ENCODE measurements around the gene CRYBG1. TPM values are rescaled to one million over a fixed set of nuclear protein-coding genes. Genes with fewer than 3 reads are reported as not detected.

CRYBG1 gene
- polyA plus RNA-seq, 1 donor (not counting 4 experiments of a cell fraction or from before 2014, with no cell fraction given): 54.7 TPM

GRCh38 chr6:106555767-106556166, 195.2 kb downstream of the CRYBG1 start:
- dilution Hi-C loops (cut with MboI; ENCODE audit: extremely low pct_ligation_motif_present, low sequenced_read_pairs): no loop called here
- H3K4me3 ChIP-seq (ENCODE audit: control insufficient read depth in 2 of 3, extremely low read depth in 1 of 3, insufficient read depth in 2 of 3, low read depth in 1 of 3, low read length in 3 of 3): no peak overlapping the region
- H2AFZ ChIP-seq (ENCODE audit: control insufficient read depth, low read length): no peak overlapping the region
- peaks cover 15 to 40% of the 10 kb centered on the region in 2 experiments for H3K36me3 ChIP-seq (ENCODE audit: control insufficient read depth in 2 of 2, extremely low read depth in 1 of 2, insufficient read depth in 2 of 2, low read length in 2 of 2)
- DNase-seq (ENCODE audit: low read depth, low spot score) (no peak), FAIRE-seq (no peak)
- peaks cover 4% of the 10 kb centered on the region for H3K4me1 ChIP-seq (ENCODE audit: control insufficient read depth, extremely low read depth, insufficient read depth, low read length)
- H3K27ac ChIP-seq (ENCODE audit: control insufficient read depth, insufficient read depth, low read length): no peak overlapping the region
- H3K27me3 ChIP-seq (ENCODE audit: control insufficient read depth, extremely low read depth, insufficient read depth, low read length): no peaks in the 10 kb centered on the region
- TF ChIP-seq, protein P1, sequence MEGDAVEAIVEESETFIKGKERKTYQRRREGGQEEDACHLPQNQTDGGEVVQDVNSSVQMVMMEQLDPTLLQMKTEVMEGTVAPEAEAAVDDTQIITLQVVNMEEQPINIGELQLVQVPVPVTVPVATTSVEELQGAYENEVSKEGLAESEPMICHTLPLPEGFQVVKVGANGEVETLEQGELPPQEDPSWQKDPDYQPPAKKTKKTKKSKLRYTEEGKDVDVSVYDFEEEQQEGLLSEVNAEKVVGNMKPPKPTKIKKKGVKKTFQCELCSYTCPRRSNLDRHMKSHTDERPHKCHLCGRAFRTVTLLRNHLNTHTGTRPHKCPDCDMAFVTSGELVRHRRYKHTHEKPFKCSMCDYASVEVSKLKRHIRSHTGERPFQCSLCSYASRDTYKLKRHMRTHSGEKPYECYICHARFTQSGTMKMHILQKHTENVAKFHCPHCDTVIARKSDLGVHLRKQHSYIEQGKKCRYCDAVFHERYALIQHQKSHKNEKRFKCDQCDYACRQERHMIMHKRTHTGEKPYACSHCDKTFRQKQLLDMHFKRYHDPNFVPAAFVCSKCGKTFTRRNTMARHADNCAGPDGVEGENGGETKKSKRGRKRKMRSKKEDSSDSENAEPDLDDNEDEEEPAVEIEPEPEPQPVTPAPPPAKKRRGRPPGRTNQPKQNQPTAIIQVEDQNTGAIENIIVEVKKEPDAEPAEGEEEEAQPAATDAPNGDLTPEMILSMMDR (optimal IDR thresholded peaks at IDR 0.05 in 1 of 3, IDR thresholded peaks at IDR 0.05 in 1 of 3, conservative IDR thresholded peaks at IDR 0.05 in 1 of 3; ENCODE audit: extremely low read depth in 1 of 3, insufficient read depth in 2 of 3, low read length in 3 of 3): no peak
- no peak for TF ChIP-seq EZH2 (IDR thresholded peaks at IDR 0.05; ENCODE audit: low read length)
- H3K9me3 ChIP-seq (ENCODE audit: control insufficient read depth, low read depth, low read length): no peaks in the 10 kb centered on the region
- H3K79me2 ChIP-seq (ENCODE audit: control insufficient read depth, insufficient read depth, low read length): peaks cover 5% of the 10 kb centered on the region
- no peaks in the 10 kb centered on the region for H4K20me1 ChIP-seq (ENCODE audit: control insufficient read depth, extremely low read depth, insufficient read depth, low read length)
- H3K9me1 ChIP-seq (ENCODE audit: control insufficient read depth, extremely low read depth, insufficient read depth, low read length): no peaks in the 10 kb centered on the region
- H3K4me2 ChIP-seq (ENCODE audit: control insufficient read depth, extremely low read depth, insufficient read depth, low read depth, low read length): no peak overlapping the region
- H3K9ac ChIP-seq (ENCODE audit: control insufficient read depth, extremely low read depth, insufficient read depth, low read length): no peak overlapping the region

GRCh38 chr6:106556368-106556960, 195.9 kb downstream of the CRYBG1 start:
- DNase-seq (ENCODE audit: low read depth, low spot score): no peak
- Histone ChIP-seq H3K36me3 (ENCODE audit: control insufficient read depth in 2 of 2, extremely low read depth in 1 of 2, insufficient read depth in 2 of 2, low read length in 2 of 2) (peaks cover 13 to 34% of the 10 kb centered on the region in 2 experiments), H4K20me1 (ENCODE audit: control insufficient read depth, extremely low read depth, insufficient read depth, low read length) (no peaks in the 10 kb centered on the region), H3K9ac (ENCODE audit: control insufficient read depth, extremely low read depth, insufficient read depth, low read length) (no peak overlapping the region), H3K27ac (ENCODE audit: control insufficient read depth, insufficient read depth, low read length) (no peak overlapping the region), H3K27me3 (ENCODE audit: control insufficient read depth, extremely low read depth, insufficient read depth, low read length) (no peaks in the 10 kb centered on the region), H3K9me1 (ENCODE audit: control insufficient read depth, extremely low read depth, insufficient read depth, low read length) (no peaks in the 10 kb centered on the region), H3K4me3 (ENCODE audit: control insufficient read depth in 2 of 3, extremely low read depth in 1 of 3, insufficient read depth in 2 of 3, low read depth in 1 of 3, low read length in 3 of 3) (no peak overlapping the region), H3K4me2 (ENCODE audit: control insufficient read depth, extremely low read depth, insufficient read depth, low read depth, low read length) (no peak overlapping the region), H2AFZ (ENCODE audit: control insufficient read depth, low read length) (no peak overlapping the region), H3K79me2 (ENCODE audit: control insufficient read depth, insufficient read depth, low read length) (no peaks in the 10 kb centered on the region), H3K4me1 (ENCODE audit: control insufficient read depth, extremely low read depth, insufficient read depth, low read length) (peaks cover 11% of the 10 kb centered on the region), H3K9me3 (ENCODE audit: control insufficient read depth, low read depth, low read length) (no peaks in the 10 kb centered on the region)
- dilution Hi-C loops (cut with MboI; ENCODE audit: extremely low pct_ligation_motif_present, low sequenced_read_pairs): no loop called here
- no peak for FAIRE-seq
- TF ChIP-seq, protein P1 (optimal IDR thresholded peaks at IDR 0.05 in 1 of 3, IDR thresholded peaks at IDR 0.05 in 1 of 3, conservative IDR thresholded peaks at IDR 0.05 in 1 of 3; ENCODE audit: extremely low read depth in 1 of 3, insufficient read depth in 2 of 3, low read length in 3 of 3): peak in 1 of 3 experiments; percentile 14
- TF ChIP-seq EZH2 (IDR thresholded peaks at IDR 0.05; ENCODE audit: low read length): no peak
